HCT116 (cell line): ENCODE measurements around the gene SUFU. TPM values are rescaled to one million over a fixed set of nuclear protein-coding genes. Genes with fewer than 3 reads are reported as not detected.
A peak's percentile ranks its signal among the peaks of the same experiment; 100 is the strongest.

ENCODE experiments used
- ATAC-seq: fragments of 200-7000 bp; cut with Tn5 transposase; 2 replicates; pipeline ENCODE4 v1.9.1; 2020; ENCODE audit warnings: mild to moderate bottlenecking, moderate library complexity
- BruUV-seq: library from RNA; stranded (reverse); fragments of 400-500 nt; replicated peaks from 2 replicates; lab custom pipeline; 2021; lab: Mats Ljungman, UMichigan
- CTCF ChIA-PET: fragments of 300-600 bp; sonication (Branson Sonifier 250); formaldehyde crosslinking; loops from one replicate; lab custom pipeline; 2021; ENCODE audit warnings: antibody characterized with exemption; lab: Charles Lee
- POLR2A ChIA-PET: fragments of 300-600, 350-600 bp; sonication (Branson Sonifier 250); formaldehyde crosslinking; loops from one replicate; lab custom pipeline; 2021; ENCODE audit warnings: antibody characterized with exemption; lab: Charles Lee
- RAD21 ChIA-PET, 2 experiments: fragments of 300-600 bp; sonication (Branson Sonifier 250); formaldehyde crosslinking; loops; one replicate each; lab custom pipeline; 2023; ENCODE audit warnings: low total read pairs in 2 of 2; ENCODE audit not compliant: uncharacterized antibody in 2 of 2, unreplicated experiment in 2 of 2, low non-redundant PET in 1 of 2; lab: Charles Lee
- DNase-seq: peaks from one replicate; pipeline ENCODE4 v3.0.0-alpha.2; 2010; ENCODE audit warnings: low read depth, low spot score
- H2AFZ ChIP-seq: fragments of 200-600 bp; shearing (Covaris generic), sonication (generic); 2 replicates; pipeline ENCODE4 v1.6.1; 2017; ENCODE audit warnings: low read depth, mixed run types, mixed read lengths, antibody characterized with exemption, low read length; ENCODE audit not compliant: poor library complexity, severe bottlenecking
- H3K27ac ChIP-seq: 2 replicates; pipeline ENCODE4 v1.5.1; 2012; ENCODE audit warnings: low read depth, low read length
- H3K27me3 ChIP-seq: fragments of 200-600 bp; sonication (generic); 2 replicates; pipeline ENCODE4 v1.6.1; 2016; ENCODE audit warnings: mixed run types, low read length, mixed read lengths; ENCODE audit not compliant: insufficient read depth
- H3K36me3 ChIP-seq, 2 experiments: fragments of 200-500 bp in 1 of 2; fragments of 200-600 bp in 1 of 2; sonication (Bioruptor generic) in 1 of 2; sonication (generic) in 1 of 2; 2 replicates each; pipeline versions ENCODE4 v1.5.1 to v1.6.1; 2014 to 2016; ENCODE audit warnings: low read length in 2 of 2, inconsistent platforms in 1 of 2, mixed read lengths in 1 of 2, mixed run types in 1 of 2; ENCODE audit not compliant: insufficient read depth in 2 of 2, control insufficient read depth in 1 of 2
- H3K4me1 ChIP-seq, 2 experiments: fragments of 200-600 bp in 1 of 2; sonication (generic) in 1 of 2; 2 replicates each; pipeline versions ENCODE4 v1.5.1 to v1.6.1; 2012 to 2017; ENCODE audit warnings: low read length in 2 of 2, inconsistent platforms in 1 of 2, mild to moderate bottlenecking in 1 of 2, mixed read lengths in 1 of 2, mixed run types in 1 of 2, moderate library complexity in 1 of 2; ENCODE audit not compliant: insufficient read depth in 2 of 2, control insufficient read depth in 1 of 2
- H3K4me2 ChIP-seq: fragments of 200-600 bp; sonication (generic); 2 replicates; pipeline ENCODE4 v1.6.1; 2017; ENCODE audit warnings: mixed run types, low read length, mixed read lengths
- H3K4me3 ChIP-seq, 2 experiments: fragments of 200-600 bp in 1 of 2; sonication (generic) in 1 of 2; replicated peaks in 1 of 2; 2 replicates each; pipeline ENCODE4 v1.5.1; 2011 to 2016; ENCODE audit warnings: low read length in 2 of 2, control low read depth in 1 of 2, low read depth in 1 of 2, mild to moderate bottlenecking in 1 of 2, mixed read lengths in 1 of 2, mixed run types in 1 of 2
- H3K79me2 ChIP-seq: fragments of 200-600 bp; sonication (generic); 2 replicates; pipeline ENCODE4 v1.6.1; 2017; ENCODE audit warnings: mild to moderate bottlenecking, mixed run types, low read length, moderate library complexity, mixed read lengths; ENCODE audit not compliant: insufficient read depth
- H3K9ac ChIP-seq: fragments of 200-600 bp; sonication (generic); 2 replicates; pipeline ENCODE4 v1.6.1; 2016; ENCODE audit warnings: low read length, mixed read lengths
- H3K9me2 ChIP-seq: fragments of 200-600 bp; sonication (generic), shearing (Covaris generic); 2 replicates; pipeline ENCODE4 v1.6.1; 2017; ENCODE audit warnings: mixed run types, mild to moderate bottlenecking, moderate library complexity; ENCODE audit not compliant: insufficient read depth
- H3K9me3 ChIP-seq, 2 experiments: fragments of 200-500 bp in 1 of 2; fragments of 200-600 bp in 1 of 2; sonication (Bioruptor generic) in 1 of 2; sonication (generic) in 1 of 2; 2 replicates each; pipeline ENCODE4 v1.6.1; 2014 to 2017; ENCODE audit warnings: low read length in 2 of 2, mixed read lengths in 2 of 2, inconsistent platforms in 1 of 2, low read depth in 1 of 2, mild to moderate bottlenecking in 1 of 2, mixed run types in 1 of 2, moderate library complexity in 1 of 2; ENCODE audit not compliant: control insufficient read depth in 1 of 2, insufficient read depth in 1 of 2
- H4K20me1 ChIP-seq: fragments of 200-600 bp; sonication (generic), shearing (Covaris generic); 2 replicates; pipeline ENCODE4 v1.6.1; 2017; ENCODE audit warnings: mixed run types, mild to moderate bottlenecking, moderate library complexity; ENCODE audit not compliant: insufficient read depth
- CTCF ChIP-seq, 3 experiments: fragments of 200-600 bp in 1 of 3; sonication (generic) in 1 of 3; IDR thresholded peaks in 2 of 3; conservative IDR thresholded peaks in 1 of 3; 2 replicates each; pipeline ENCODE4 v1.5.1; 2012 to 2017; ENCODE audit warnings: low read depth in 2 of 3, low read length in 2 of 3, antibody characterized with exemption in 1 of 3, borderline replicate concordance in 1 of 3, control low read depth in 1 of 3, mild to moderate bottlenecking in 1 of 3, mixed read lengths in 1 of 3, mixed run types in 1 of 3, moderate library complexity in 1 of 3; ENCODE audit not compliant: insufficient read depth in 1 of 3
- ELF1 ChIP-seq: IDR thresholded peaks from 2 replicates; pipeline ENCODE4 v1.6.1; 2012; ENCODE audit warnings: low read depth, borderline replicate concordance
- EZH2 ChIP-seq: fragments of 200-600 bp; sonication (generic); IDR thresholded peaks from 2 replicates; pipeline ENCODE4 v1.6.1; 2017; ENCODE audit warnings: antibody characterized with exemption, mixed run types
- EZH2phosphoT487 ChIP-seq: fragments of 200-600 bp; IDR thresholded peaks from 2 replicates; pipeline ENCODE4 v1.6.1; 2018; ENCODE audit warnings: antibody characterized with exemption, borderline replicate concordance
- JUND ChIP-seq: IDR thresholded peaks from 2 replicates; pipeline ENCODE4 v1.6.1; 2012
- POLR2A ChIP-seq: IDR thresholded peaks from 2 replicates; pipeline ENCODE4 v1.7.0; 2011; ENCODE audit warnings: borderline replicate concordance; ENCODE audit not compliant: insufficient read depth, insufficient read length; ENCODE audit errors: extremely low read depth
- REST ChIP-seq: IDR thresholded peaks from 2 replicates; pipeline ENCODE4 v1.6.1; 2012; ENCODE audit warnings: low read depth
- SP1 ChIP-seq: IDR thresholded peaks from 2 replicates; pipeline ENCODE4 v1.6.1; 2012; ENCODE audit warnings: low read depth
- SRF ChIP-seq: IDR thresholded peaks from 2 replicates; pipeline ENCODE4 v1.6.1; 2012; ENCODE audit warnings: low read depth
- TCF7L2 ChIP-seq: IDR thresholded peaks from 2 replicates; pipeline ENCODE4 v1.7.0; 2011; ENCODE audit warnings: borderline replicate concordance, inconsistent platforms; ENCODE audit not compliant: insufficient read depth, insufficient read length; ENCODE audit errors: extremely low read depth
- ZFX ChIP-seq: fragments of 450-650 bp; IDR thresholded peaks from 2 replicates; pipeline ENCODE4 v1.6.1; 2017
- ZNF274 ChIP-seq: fragments of 200-500 bp; sonication (Bioruptor generic); IDR thresholded peaks from 2 replicates; pipeline ENCODE4 v1.6.1; 2014; ENCODE audit warnings: mild to moderate bottlenecking, low read depth, low read length, inconsistent platforms
- intact Hi-C: fragments of 100-400 bp; cut with micrococcal nuclease; formaldehyde crosslinking; loops from 2 replicates; pipeline ENCODE4 v1.10.0; 2022
- total RNA-seq: library from RNA; stranded (reverse); gene quantifications from one replicate; pipeline ENCODE4 v1.2.1, GENCODE V29; 2021; ENCODE audit not compliant: unreplicated experiment

The SUFU gene
- total RNA-seq, 1 experiment from 2014 or later: 18.8 TPM

- H2AFZ ChIP-seq: no peak overlapping the region
- RAD21 ChIA-PET: interaction anchor here in 1 of 2 experiments (1.2 kb wide), 1 partner anchor 15 kb away, joined by 3 read pairs; no protein-coding TSS in a partner anchor
- H4K20me1 ChIP-seq: no peaks in the 10 kb centered on the region
- no TSS peak for BruUV-seq
- no peaks in the 10 kb centered on the region for H3K9me2 ChIP-seq
- peak overlapping the region; percentile 61 for H3K27ac ChIP-seq
- H3K4me2 ChIP-seq: peak overlapping the region; percentile 77
- no peak overlapping the region for H3K4me3 ChIP-seq
- TF ChIP-seq TCF7L2 (no peak), ZNF274 (no peak), SRF (no peak), EZH2phosphoT487 (no peak), POLR2A (no peak), ELF1 (no peak), CTCF (IDR thresholded peaks at IDR 0.05 in 2 of 3, conservative IDR thresholded peaks at IDR 0.05 in 1 of 3; ENCODE audit: borderline replicate concordance in 1 of 3, insufficient read depth in 1 of 3, low read depth in 2 of 3, low read length in 2 of 3) (no peak), JUND (no peak), REST (no peak), ZFX (no peak), SP1 (no peak), EZH2 (no peak)
- H3K79me2 ChIP-seq: no peaks in the 10 kb centered on the region
- H3K36me3 ChIP-seq: no peaks in the 10 kb centered on the region
- POLR2A ChIA-PET: no interaction called here
- peaks cover 68 to 96% of the 10 kb centered on the region in 2 experiments for H3K4me1 ChIP-seq
- no peak for DNase-seq
- no peak for ATAC-seq
- peak overlapping the region; percentile 58; the same call in 1 of the 2 replicates for H3K9ac ChIP-seq
- no peaks in the 10 kb centered on the region for H3K27me3 ChIP-seq
- H3K9me3 ChIP-seq: no peaks in the 10 kb centered on the region
- CTCF ChIA-PET: interaction anchor here (0.8 to 1.3 kb wide), 2 partner anchors 15 to 35 kb away, joined by 3 to 4 read pairs; no protein-coding TSS in a partner anchor
- intact Hi-C loops: no loop called here
Measured at GRCh38 chr10:102630663-102631062, 126.9 kb downstream of the SUFU start.
